Body of pancreas (tissue), 4 donors: ENCODE data around the gene PKIB.

Experiments used
- POLR2A ChIP-seq, 3 donors: fragments of 450-650 bp; IDR thresholded peaks; one replicate each; pipeline ENCODE4 v1.6.1; 2016; ENCODE audit warnings: antibody characterized with exemption in 3 of 3, mild to moderate bottlenecking in 2 of 3
- TF ChIP-seq, protein P1 (sequence below), 7 experiments: fragments of 450-650 bp in 4 of 7; fragments of 200-600 bp in 3 of 7; sonication (generic) in 3 of 7; IDR thresholded peaks; one replicate each; pipeline ENCODE4 v1.5.1; 2016 to 2019; ENCODE audit warnings: antibody characterized with exemption in 7 of 7

DNA sequence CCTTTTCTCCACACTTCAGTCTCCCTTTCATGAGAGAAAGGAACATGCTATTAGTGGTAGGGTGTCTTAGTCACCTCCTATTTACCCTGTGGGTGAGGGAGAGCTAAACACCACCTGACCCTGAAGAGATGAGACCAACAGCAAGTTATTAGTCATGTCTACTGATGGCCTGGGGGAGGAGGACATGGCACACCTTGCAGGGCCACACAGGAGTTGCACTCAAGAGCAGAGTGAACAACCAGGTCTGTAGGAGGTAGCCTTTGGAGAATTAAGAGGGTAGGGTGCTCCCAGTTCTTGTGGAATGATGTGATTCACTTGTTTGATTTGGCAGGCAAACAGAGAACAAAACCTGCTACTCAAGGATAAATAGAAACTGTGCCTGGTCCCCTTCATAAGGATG lies 86.6 kb downstream of the PKIB start:
- TF ChIP-seq, protein P1, sequence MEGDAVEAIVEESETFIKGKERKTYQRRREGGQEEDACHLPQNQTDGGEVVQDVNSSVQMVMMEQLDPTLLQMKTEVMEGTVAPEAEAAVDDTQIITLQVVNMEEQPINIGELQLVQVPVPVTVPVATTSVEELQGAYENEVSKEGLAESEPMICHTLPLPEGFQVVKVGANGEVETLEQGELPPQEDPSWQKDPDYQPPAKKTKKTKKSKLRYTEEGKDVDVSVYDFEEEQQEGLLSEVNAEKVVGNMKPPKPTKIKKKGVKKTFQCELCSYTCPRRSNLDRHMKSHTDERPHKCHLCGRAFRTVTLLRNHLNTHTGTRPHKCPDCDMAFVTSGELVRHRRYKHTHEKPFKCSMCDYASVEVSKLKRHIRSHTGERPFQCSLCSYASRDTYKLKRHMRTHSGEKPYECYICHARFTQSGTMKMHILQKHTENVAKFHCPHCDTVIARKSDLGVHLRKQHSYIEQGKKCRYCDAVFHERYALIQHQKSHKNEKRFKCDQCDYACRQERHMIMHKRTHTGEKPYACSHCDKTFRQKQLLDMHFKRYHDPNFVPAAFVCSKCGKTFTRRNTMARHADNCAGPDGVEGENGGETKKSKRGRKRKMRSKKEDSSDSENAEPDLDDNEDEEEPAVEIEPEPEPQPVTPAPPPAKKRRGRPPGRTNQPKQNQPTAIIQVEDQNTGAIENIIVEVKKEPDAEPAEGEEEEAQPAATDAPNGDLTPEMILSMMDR (IDR thresholded peaks at IDR 0.05), result no peak
- no peak for TF ChIP-seq POLR2A (IDR thresholded peaks at IDR 0.05)
